Left ventricle myocardium inferior (tissue), 1 donor: ENCODE data around the gene STRAP. TPM values are rescaled to one million over a fixed set of nuclear protein-coding genes. Genes with fewer than 3 reads are reported as not detected.

Experiments used
- DNase-seq: peaks from one replicate; pipeline ENCODE4 v3.0.0-alpha.2; 2020
- H3K27ac ChIP-seq: fragments of 200-600 bp; replicated peaks from 2 replicates; pipeline ENCODE4 v1.8.0; 2021
- H3K27me3 ChIP-seq: fragments of 200-600 bp; 2 replicates; pipeline ENCODE4 v1.8.0; 2021; ENCODE audit warnings: low read depth
- H3K36me3 ChIP-seq: fragments of 200-600 bp; 2 replicates; pipeline ENCODE4 v1.8.0; 2021
- H3K4me1 ChIP-seq: fragments of 200-600 bp; 2 replicates; pipeline ENCODE4 v1.8.0; 2021
- H3K4me3 ChIP-seq: fragments of 200-600 bp; 2 replicates; pipeline ENCODE4 v1.8.0; 2021; ENCODE audit warnings: mild to moderate bottlenecking, moderate library complexity
- H3K9me3 ChIP-seq: fragments of 200-600 bp; replicated peaks from 2 replicates; pipeline ENCODE4 v1.8.0; 2021
- CTCF ChIP-seq: fragments of 200-600 bp; IDR thresholded peaks from 2 replicates; pipeline ENCODE4 v1.8.0; 2021; ENCODE audit warnings: antibody characterized with exemption, mild to moderate bottlenecking, borderline replicate concordance
- intact Hi-C: fragments of 100-400 bp; cut with micrococcal nuclease; formaldehyde crosslinking; loops from one replicate; pipeline ENCODE4 v1.11.0; 2022
- total RNA-seq: library from RNA; stranded (reverse); fragmentation: NEBNext Ultra II Directional; extraction: Animal tissue kit (Norgen Biotek cat#: 25700); gene quantifications from one replicate; pipeline ENCODE4 v1.2.1, GENCODE V29; 2021
- donor health status: DM: no; HTN: yes; CAD: no; lungs with severe emphysema.

Gene STRAP
- total RNA-seq, 1 donor from 2014 or later: 130 TPM

- no peaks in the 10 kb centered on the region for H3K4me1 ChIP-seq
- H3K27me3 ChIP-seq: no peaks in the 10 kb centered on the region
- H3K9me3 ChIP-seq: no peaks in the 10 kb centered on the region
- no peak overlapping the region for H3K4me3 ChIP-seq
- no peak for DNase-seq
- no peak for TF ChIP-seq CTCF
- no peaks in the 10 kb centered on the region for H3K36me3 ChIP-seq
- H3K27ac ChIP-seq: peak overlapping the region; percentile 28
- intact Hi-C loops: no loop called here
These were observed 40.1 kb upstream of the STRAP start for GRCh38 chr12:15842108-15842507.

- no peak for TF ChIP-seq CTCF
- Histone ChIP-seq H3K4me3 (no peak overlapping the region), H3K36me3 (no peaks in the 10 kb centered on the region), H3K27ac (peak overlapping the region; percentile 65), H3K9me3 (no peaks in the 10 kb centered on the region), H3K4me1 (peaks cover 6% of the 10 kb centered on the region), H3K27me3 (no peaks in the 10 kb centered on the region)
- intact Hi-C loops: no loop called here
- DNase-seq: no peak
These were observed 35.3 kb upstream of the STRAP start for GRCh38 chr12:15846887-15847286.

GRCh38 chr12:15848606-15849005 lies 33.6 kb upstream of the STRAP start:
- peak overlapping the region; percentile 56 for H3K27ac ChIP-seq
- no peaks in the 10 kb centered on the region for H3K9me3 ChIP-seq
- peaks cover 6% of the 10 kb centered on the region for H3K4me1 ChIP-seq
- H3K4me3 ChIP-seq: no peak overlapping the region
- no peak for DNase-seq
- H3K27me3 ChIP-seq: no peaks in the 10 kb centered on the region
- no peak for TF ChIP-seq CTCF
- no peaks in the 10 kb centered on the region for H3K36me3 ChIP-seq
- intact Hi-C loops: no loop called here

- H3K9me3 ChIP-seq: no peaks in the 10 kb centered on the region
- peaks cover 8% of the 10 kb centered on the region for H3K4me1 ChIP-seq
- no peak overlapping the region for H3K4me3 ChIP-seq
- TF ChIP-seq CTCF: no peak
- intact Hi-C loops: no loop called here
- no peaks in the 10 kb centered on the region for H3K27me3 ChIP-seq
- DNase-seq: no peak
- peak overlapping the region; percentile 59 for H3K27ac ChIP-seq
- H3K36me3 ChIP-seq: no peaks in the 10 kb centered on the region
These were observed 31.1 kb upstream of the STRAP start for GRCh38 chr12:15851045-15851620.

- intact Hi-C loops: no loop called here
- no peak for TF ChIP-seq CTCF
- no peak overlapping the region for H3K4me3 ChIP-seq
- H3K36me3 ChIP-seq: no peaks in the 10 kb centered on the region
- DNase-seq: no peak
- H3K9me3 ChIP-seq: no peaks in the 10 kb centered on the region
- H3K27me3 ChIP-seq: no peaks in the 10 kb centered on the region
- H3K27ac ChIP-seq: peak overlapping the region; percentile 59
- H3K4me1 ChIP-seq: peaks cover 10% of the 10 kb centered on the region
These were observed 30.3 kb upstream of the STRAP start for GRCh38 chr12:15851919-15852318.

GRCh38 chr12:15852383-15852782 lies 29.8 kb upstream of the STRAP start:
- H3K36me3 ChIP-seq: no peaks in the 10 kb centered on the region
- no peak overlapping the region for H3K4me3 ChIP-seq
- no peak for TF ChIP-seq CTCF
- DNase-seq: no peak
- intact Hi-C loops: no loop called here
- H3K9me3 ChIP-seq: no peaks in the 10 kb centered on the region
- peaks cover 7% of the 10 kb centered on the region for H3K4me1 ChIP-seq
- H3K27ac ChIP-seq: peak overlapping the region; percentile 59
- no peaks in the 10 kb centered on the region for H3K27me3 ChIP-seq
